ENCODE measurements around the gene EBF3. TPM values are rescaled to one million over a fixed set of nuclear protein-coding genes. Genes with fewer than 3 reads are reported as not detected.

The EBF3 gene
- polyA plus RNA-seq, 1 donor: 71.1 TPM

DNA sequence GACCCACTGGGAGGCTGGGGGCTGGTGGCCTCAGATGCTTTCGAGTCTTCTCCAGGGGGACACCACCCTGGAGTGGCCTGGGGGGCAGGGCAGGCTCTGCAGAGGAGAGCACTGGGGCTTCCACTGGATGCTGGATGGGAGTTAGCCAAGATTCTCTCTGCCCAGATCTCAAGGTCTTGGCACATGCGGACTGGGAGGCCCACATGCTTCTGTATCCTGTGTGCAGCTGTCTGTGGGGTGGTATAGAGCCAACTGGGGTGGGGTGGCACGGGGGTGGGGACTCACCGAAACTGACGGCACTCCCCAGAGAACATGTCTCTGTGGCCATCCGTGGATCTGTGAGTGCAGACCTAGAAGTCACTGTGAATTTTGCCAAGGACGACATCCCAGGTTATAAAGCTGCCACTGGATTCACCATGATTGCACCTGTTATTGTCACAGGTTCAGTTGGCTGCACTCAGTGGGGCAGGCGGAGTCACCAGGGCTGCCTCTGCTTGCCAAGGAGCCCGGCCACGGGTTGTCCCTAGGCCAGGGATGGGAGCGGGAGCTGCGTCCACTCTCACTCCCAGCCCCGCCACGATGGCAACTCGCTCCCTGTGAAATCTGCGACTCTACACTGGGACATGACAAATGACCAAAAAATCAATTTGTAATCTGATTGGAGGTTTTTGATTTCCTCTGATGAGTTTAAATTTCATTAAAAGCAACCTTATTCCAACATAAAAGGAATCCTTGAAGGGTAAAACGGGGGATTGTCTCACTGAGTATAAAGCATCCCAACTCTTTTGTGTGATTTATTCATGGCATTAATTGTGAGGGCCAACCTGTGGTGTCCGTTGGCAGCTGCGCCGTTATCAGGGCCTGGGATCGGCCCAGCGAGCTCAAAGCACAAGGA is 131.3 kb downstream of the EBF3 start:
- DNase-seq: no peak

DNA sequence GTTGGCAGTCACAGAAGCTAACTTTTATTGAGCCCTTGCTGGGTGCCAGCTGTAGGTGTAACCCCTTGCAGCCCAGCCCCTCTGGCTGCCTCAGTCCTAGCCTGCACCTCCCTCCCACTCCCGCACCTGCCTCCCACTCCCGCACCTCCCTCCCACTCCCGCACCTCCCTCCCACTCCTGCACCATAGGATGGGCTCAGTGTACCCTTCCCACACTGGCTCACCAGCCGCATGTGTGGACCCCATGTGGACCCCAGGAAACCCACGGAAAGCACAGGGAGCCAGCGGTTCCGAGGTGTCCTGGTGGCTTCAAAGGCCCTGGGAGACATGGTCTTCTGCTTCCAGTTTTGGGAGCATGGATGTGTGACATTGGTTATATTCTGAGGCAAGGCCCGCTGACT is 132.9 kb downstream of the EBF3 start:
- no peak for DNase-seq

DNA sequence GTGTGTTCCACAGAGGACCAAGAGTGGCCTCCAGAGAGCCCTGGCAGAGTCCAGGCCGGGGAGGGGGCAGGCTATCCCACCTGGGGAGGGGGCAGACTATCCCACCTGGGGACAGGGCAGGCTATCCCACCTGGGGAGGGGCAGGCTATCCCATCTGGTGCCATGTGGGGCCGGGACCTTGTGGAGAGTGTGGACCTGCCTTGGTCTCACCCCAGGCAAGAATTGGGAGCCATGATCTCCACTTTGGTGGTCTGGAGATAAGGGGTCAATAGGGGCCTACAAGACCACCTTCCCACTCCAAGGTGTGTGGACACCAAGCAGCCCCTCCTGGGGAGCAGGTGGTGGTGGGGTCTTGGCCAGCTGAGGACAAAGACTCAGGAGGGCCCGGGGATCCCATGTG is 138.2 kb downstream of the EBF3 start:
- DNase-seq: no peak

DNA sequence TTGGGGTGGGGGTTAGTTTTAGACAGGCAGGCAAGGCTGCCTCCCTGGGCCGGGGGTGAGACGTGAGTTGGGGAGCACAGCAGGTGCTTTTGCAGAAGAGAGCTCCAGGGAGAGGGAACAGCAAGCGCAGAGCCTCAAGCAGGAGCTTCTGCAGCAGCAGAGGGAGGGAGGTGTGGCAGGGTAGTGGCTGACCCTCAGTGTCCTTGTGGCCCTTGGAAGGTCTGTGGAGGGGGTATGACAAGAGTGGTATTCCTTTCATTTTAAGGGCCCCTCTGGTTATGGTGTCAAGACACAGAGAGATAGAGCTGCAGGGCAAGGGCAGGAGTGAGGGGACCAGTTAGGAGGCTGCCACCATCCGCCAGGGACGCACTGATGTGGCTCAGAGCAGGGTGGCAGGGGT is 138.9 kb downstream of the EBF3 start:
- DNase-seq: no peak

DNA sequence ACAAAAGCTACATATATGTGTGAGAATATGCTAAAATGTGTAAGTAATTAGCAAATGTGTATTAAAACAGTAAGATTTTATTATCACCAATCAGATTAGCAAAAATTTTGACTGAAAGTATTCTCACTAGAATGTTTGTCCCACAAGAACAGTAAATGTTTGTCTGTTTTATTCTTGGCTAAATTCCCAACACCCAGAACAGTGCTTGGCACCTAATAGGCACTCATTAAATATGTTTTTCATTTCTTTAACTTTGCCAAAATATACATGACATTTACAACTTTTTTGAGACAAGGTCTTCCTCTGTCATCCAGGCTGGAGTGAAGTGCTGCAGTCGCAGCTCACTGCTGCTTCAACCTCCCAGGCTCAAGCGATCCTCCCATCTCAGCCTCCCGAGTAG is 143.6 kb downstream of the EBF3 start:
- no peak for DNase-seq

DNA sequence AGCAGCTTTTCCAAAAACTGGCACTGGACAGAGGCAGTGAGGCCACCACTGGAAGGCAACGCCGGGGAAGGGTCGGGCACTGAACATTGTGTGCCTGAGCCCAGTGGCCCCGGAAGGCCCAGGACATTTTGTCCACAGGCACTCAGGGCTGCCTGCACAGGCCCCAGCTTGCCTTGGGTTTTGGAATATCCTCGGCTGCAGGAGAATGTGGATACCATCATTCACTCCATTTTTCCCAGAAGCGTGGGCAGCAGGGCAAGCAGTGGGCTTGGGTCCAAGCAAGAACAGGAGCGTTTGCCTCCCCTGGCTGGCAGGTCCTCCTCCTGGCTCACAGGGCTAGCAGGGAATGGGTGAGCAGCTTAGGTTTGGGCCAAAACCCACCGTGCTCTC is 147.4 kb downstream of the EBF3 start:
- DNase-seq: no peak

DNA sequence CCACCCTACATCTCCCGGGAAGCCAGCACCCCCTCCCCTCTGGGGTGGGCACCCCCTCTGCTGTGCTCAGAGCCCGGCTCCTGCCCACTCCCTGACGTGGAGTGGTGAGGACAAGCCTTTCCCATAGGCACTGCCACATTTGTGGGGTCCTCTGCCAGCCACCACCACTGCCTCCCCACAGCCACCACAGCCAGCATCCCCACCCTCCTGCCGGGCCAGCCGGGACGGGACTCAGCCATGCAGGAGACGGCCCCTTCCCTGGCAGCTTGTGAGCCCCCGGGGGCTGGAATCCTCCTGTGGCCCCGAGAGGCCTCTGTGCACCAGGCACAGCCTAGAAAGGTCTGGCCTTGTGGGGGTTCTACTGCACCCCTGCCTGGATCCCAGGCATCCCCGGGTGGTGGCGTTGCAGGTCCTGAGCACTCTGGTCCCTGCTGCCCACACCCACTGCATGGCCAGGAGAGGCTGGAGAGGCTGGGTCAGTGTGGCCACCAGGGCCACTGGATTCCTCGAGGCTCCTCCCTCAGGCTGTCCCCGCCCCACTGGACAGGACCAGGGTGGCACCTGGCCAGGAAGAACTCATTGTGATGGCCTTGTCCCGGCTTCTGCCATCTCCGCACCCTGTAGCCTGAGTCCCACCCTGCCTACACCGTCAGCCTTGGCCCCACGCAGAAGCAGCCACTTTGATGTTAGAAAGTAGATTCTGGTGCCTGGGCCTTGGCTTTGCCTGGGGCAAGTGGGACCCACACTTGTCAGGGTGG is 148.0 kb downstream of the EBF3 start:
- no peak for DNase-seq

DNA sequence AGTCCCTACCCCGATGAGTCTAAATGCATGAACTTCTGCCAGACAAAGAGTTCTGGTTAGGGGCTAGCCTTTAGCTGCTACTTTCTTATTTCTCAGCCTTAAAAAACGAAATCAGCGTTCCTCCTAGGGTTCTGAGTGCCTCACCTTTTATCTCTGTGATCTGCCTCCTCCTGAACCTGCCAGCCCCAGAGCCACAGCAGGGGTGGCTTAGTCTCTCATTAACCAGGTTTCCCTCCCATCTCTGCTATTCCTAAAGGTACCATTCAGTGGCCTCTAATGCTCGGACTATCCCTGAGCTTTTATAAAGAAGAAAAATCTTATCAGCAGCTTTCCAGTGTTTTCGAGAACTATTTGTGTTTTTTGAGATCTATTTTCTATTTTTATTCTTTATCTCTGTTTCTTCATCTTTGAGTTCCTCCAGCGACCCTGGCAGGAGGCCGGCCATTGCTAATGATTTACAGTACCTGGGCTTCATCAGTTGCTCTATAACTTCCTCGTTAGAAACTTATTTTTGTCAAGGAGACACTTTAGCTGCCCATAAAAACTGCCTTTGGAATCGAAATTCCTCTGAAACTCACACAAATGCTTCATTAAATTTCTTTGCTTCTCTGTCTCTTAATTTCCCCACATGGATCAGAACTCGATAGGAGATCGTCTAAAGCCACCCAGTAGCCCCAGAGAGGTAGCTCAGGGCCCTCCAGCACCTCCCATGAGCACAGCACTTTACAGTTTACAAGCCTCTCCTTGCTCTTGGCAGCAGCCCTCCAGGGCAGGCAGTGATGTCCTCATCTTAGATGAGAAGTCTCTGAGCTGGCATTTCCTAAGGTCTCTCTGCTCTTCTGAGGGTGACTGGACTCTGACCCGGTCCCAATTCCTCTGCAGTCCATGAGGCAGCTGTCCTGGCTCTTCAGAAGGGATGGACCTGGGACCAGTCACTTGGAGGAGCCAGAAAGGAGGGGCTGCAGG is 149.1 kb downstream of the EBF3 start:
- no peak for DNase-seq

DNA sequence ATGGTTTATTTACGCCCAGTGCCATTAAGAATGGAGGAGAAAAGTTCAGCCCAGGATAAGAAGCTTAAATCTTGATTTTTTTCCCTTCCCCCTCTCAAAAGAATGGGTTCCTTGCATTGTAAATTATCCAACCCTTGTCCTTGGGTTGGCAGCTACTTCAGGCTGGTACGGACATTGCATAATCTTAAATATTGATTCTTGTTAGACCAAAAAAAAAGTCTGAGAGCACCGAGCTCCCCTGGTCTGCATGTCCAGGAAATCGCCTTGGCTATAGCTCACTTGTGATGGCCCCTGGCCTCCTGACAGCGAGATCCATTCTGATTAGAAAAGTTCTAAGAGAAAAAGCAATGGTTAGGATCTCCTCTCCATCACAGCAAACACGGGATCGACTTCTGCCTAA is 151.7 kb downstream of the EBF3 start:
- no peak for DNase-seq

DNA sequence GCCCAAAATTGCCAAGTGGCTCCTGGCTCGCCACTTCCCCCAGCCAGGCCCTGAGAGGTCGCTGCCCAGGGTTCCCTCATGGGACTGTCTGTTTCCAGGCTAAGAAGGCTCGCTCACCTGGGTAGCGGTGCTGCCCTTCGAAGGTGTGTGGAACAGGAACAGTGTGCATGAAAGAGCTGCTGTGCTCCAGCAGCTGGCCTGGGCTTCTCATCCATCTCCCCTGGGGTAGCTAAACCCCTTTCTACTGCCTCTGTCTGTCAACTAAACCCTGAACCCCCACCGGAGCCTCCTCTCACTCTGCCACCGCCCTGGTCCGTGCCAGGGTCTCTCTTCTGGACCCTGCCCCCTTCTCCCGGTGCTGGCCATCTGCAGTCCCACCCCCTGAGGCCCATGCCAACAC is 152.9 kb downstream of the EBF3 start:
- no peak for DNase-seq

DNA sequence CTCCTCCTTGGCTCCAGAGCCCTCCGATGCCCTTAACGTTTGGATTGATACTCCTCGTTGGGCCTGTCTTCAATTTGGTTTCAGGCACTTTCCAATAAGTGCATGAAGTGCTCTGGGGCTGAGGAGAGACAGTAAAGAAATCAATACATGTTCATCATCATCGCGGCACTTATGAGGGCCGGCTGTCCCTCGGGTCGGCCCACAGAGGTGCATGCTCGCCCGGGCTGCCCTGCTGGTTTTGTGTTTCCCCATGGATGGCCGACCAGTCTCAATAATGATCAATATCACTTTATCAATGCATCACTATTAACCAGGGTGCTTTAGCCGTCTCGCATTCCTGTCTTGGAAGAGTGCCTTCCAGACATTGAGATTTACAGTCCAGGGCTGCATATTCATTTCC is 154.2 kb downstream of the EBF3 start:
- no peak for DNase-seq

DNA sequence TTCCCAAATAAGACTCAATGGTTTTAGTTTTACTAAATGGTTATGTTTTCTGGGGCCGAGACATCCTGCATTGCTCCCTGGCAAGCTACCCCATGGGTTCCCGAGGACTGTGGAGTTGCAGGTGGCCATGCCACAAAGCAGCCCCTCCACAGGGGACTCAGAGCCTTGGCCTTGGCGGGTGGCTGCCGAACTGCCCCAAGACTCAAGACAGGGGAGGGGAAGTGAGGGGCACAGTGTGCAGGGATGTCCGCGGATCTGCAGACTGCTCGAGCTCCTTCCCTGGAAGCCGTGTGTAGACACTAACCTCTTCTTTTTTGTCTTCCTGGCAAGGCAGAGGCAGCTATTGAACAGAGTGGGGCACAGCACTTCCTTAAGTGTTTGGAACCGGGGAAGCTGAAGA is 154.6 kb downstream of the EBF3 start:
- no peak for DNase-seq

DNA sequence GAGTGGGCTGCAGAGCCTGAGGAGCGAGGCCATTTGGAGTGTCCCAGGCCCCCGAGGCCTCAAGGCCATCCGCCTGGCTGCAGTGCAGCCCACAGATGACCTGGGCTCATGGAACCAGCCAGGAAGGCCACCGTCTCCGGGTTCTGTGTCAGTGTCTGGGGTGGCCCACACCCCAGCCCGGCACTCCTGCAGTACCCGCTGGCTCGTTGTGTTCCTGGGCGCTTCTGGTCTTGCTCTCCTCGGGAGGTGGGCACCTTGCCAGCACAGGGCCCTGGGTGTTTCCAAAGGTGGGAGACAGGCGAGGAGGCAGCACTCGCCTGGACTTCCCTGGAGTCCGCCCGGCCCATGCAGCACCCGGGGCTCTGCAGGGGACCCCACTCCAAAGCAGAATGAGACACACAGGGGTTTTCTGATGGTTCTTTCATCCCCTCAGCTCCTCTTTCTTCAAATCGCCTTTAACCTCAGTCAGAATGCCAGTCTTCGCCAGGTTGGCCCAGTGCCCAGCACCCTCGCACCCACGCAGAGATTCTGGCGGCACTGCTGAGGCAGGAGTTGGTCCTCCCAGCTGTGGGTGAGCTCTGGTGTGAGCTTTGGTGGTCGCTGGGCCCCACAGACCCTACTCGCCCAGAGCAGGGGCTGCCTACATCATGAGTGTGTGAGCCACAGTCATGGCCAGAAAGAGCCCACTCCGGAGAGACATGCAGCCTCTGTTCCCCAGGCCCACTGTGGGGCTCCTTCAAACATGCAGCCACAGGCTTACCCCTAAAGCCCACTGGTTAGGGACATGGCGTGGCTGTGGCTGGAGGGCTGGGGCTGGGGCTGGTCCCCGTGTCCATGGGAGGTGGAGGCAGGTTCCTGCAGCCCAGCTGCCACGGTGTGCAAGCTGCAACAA is 155.7 kb downstream of the EBF3 start:
- DNase-seq: no peak

DNA sequence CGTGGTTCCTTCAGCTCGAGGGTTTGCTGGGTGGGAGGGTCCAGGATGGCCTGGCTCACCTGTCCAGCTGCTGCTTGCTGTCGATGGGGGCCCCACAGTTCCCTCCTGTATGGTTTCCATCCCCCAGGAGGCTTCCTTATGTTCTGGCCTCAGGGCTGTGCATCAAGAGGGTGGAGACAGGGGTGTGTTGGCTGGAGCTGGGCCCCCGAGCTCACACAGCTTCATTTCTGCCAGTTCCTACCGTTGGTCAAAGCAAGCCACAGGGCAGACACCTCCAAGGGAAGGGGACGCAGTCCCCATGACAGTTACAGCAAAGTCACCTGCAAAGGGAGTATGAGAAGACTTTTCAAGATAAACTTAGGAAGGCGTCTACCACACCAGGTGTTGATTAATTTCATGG is 156.9 kb downstream of the EBF3 start:
- DNase-seq: no peak

DNA sequence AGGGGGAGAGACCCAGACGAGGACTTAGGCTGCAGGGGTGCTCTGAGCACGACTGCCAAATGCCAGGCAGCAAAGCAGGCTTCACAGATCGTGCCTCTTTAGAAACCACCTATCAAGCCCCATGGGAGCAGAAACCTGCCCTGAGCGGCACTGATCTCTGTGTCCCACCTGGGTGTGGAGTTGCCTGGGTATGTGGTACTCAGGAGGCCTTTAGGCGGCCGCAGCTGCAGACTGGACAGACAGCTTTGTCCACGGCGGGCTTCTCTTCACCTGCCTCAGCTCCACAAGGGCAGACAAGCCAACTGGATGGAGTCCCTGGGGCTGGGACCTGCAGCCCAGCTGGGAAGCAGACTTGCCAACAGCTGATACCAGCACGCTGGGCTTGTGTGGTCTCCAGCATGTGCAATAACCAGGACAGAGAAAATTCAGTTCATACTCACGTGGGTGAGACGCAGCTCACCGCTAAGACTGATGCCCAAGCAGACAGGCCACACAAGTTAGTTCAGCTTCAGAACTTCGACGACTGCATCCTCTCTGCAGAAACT is 163.2 kb downstream of the EBF3 start:
- DNase-seq: no peak

DNA sequence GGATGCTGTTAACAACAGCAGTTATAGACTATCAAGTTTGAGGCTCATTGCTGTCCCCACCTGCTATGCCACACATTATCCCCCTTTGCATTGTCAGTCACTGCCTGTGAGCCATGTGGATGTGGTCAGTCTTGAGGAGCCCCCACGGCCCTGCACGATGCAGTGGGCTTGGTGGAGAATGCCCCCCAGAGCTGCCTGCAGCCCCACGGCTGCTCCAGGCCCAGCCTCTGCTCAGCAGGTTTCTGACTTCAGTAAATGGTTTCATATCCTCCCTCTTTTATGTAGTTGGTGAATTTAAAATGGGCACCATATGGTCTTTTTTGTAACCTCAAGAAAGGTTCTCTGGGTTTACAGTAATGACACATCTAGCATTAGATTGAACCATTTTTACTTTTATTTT is 164.1 kb downstream of the EBF3 start:
- DNase-seq: no peak

DNA sequence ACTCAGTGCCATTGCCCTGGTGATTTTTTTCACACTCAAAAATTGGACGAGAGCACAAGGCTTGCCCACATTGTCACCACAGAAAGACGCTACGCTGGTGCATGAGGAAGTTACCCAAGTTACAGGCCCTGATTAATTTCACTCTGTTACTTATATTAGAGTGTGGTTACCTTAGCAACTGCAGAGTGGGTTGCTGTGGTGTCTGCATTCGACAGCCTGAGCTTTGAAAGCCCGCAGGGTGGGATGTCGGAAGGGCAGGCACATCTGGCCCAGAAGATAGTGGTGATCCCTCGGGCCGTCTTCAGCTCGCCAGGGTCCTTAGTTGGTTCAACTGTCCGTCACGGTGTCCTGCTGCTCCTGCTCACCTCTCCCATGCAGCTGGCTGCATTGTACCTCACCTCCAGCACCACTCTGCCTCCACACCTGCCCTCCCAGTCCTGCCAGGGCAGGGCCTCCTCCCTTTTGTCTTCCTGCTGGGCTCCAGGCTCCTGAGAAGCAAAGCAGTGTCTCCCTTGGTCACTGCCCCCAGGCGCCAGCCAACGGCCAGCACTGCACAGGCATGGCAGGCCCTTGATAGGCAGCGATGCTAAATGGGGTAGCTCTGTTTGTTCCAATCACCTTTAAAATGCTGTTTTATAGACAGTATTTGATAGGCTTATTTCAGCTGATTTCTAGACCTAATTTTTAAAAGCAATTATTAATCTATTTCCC is 167.2 kb downstream of the EBF3 start:
- DNase-seq: no peak

DNA sequence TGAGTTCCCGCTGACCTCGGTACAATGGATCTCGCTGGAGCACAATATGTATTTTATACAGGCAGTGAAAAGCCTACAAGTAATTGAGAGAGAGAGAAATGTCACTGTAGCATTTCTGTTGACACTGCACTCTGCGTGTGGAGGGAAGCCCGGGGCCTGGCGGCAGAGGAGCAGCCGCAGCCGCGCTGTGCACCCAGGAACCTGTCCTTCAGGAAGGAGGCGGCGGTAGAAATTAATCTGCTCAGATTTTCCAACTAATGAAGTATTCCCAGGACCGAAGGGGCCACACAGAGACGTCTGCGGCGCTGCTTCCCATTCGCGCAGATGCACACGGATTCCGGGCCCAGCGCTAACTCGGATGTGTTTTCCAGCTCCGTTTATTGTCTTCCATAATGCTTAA is 170.1 kb downstream of the EBF3 start:
- no peak for DNase-seq

DNA sequence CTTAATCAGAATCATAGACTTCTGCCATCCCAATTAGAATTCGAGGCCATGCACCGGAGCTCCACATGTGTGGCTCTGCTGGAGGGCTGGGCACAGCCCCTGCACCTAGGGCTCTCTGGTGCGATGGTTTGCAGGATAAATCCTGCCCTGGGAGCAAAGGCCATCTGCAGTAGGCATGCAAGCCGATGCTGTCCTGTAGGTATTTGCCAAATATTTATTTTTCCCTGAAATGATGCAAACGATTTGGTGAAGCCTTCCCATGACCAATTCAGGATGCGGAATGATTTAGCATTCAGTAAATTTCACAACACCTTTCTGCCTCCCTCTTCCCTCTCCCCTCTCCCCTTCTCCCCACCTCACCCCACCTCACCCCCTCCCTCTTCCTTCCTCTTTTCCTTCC is 170.6 kb downstream of the EBF3 start:
- no peak for DNase-seq

DNA sequence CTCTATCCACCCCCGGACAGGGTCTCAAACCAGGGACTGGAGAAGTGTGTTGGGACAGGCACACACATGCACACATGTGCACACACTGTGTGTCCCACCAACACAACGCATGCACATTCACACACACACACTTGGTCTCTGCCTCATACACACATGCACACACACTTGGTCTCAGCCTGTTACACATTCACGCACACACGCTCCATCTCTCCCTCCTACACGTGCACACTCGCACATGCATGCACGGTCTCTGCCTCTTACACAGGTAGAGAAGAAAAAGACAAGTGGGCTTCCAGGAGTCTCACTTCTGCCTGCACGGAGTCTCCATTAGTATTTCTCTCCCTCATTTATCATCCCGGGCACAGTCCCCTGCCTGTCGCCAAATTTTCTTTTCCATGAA is 171.2 kb downstream of the EBF3 start:
- DNase-seq: no peak

DNA sequence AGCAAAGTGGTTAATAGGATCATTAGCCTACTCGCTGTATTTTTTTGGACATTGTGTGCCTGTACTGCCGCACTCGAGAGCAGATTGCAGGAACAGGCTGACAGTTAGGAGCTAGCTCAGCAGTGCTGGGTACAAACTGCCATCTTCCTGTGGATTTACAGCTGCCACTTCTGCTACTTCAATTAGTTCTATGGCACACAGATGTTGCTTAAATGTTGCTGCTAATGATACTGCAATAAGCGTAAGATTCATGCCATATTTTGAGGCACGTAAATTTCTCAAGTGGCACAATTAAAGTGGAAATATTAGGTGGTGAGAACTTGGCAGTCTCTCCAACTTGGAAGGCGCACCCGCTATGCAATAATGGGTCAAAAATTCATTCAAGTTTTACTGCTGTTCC is 171.9 kb downstream of the EBF3 start:
- DNase-seq: peak; percentile 37

Measured in hindlimb muscle (tissue), 1 donor.